GM12891 (cell line): ENCODE measurements around the gene CACNB1.

Experiments
- POLR2A ChIP-seq: IDR thresholded peaks from 2 replicates; pipeline ENCODE4 v1.6.1; 2011; ENCODE audit warnings: low read depth, low read length, control low read depth
- POLR2AphosphoS5 ChIP-seq: IDR thresholded peaks from 2 replicates; pipeline ENCODE4 v1.6.1; 2011; ENCODE audit warnings: low read depth, low read length, control low read depth
- TAF1 ChIP-seq: IDR thresholded peaks from 2 replicates; pipeline ENCODE4 v1.6.1; 2011; ENCODE audit warnings: low read depth, low read length, control low read depth

DNA sequence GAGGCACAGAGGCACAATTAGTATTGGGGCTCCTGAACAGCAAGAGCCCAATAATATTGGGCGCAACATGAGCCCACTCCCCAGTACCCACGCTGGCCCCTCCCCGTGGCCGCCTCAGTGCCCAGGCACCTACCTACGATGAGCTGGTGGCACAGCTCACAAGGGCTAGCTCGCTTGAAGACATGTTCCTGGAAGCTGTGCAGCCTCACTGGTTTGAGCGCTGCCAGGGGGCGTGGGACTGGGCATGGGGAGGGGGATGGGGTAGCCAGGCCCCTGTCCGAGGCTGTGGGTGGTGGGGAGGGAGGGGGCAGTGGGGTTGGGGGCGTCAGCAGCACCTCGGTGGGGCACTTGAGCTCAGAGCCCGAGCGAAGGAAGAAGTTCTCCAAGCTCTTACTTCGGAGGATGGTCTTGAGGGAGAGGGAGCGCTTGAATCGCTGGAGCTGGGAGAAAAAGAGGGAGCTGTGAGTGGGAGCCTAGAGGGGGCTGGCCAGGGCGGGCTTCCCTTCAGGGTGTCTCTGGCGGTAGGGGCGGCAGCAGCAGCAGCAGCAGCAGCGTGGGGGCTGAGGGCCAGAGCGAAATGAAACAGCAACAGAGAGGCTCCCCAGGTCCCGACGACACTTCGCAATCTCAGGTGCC lies 20.4 kb upstream of the CACNB1 start:
- no peak for TF ChIP-seq POLR2A
- TF ChIP-seq TAF1: no peak
- no peak for TF ChIP-seq POLR2AphosphoS5
